B cell (primary cell): ENCODE results near the gene MYCL. TPM values are rescaled to one million over a fixed set of nuclear protein-coding genes. Genes with fewer than 3 reads are reported as not detected.

Experiments
- ATAC-seq: fragments of 200-7000 bp; cut with Tn5 transposase; one replicate; pipeline ENCODE4 v1.10.0; 2021; ENCODE audit warnings: low read depth, mild to moderate bottlenecking, moderate number of reproducible peaks, moderate library complexity
- CTCF ChIA-PET: fragments of 350-600 bp; sonication (Branson Sonifier 250); formaldehyde crosslinking; loops from one replicate; lab custom pipeline; 2021; ENCODE audit warnings: antibody characterized with exemption, inconsistent platforms; lab: Charles Lee
- POLR2A ChIA-PET: fragments of 350-600 bp; sonication (Branson Sonifier 250); formaldehyde crosslinking; loops from one replicate; lab custom pipeline; 2021; ENCODE audit warnings: antibody characterized with exemption; lab: Charles Lee
- DNase-seq: peaks from one replicate; pipeline ENCODE4 v3.0.0; 2013
- H2AFZ ChIP-seq: 2 replicates; pipeline ENCODE4 v1.6.1; 2012; ENCODE audit warnings: mild to moderate bottlenecking, low read depth, low read length; ENCODE audit not compliant: insufficient read depth, poor library complexity, severe bottlenecking
- H3K27ac ChIP-seq, 2 donors: 1 replicate in 1 of 2; 2 replicates in 1 of 2; pipeline ENCODE4 v1.5.1; 2012 to 2013; ENCODE audit warnings: low read length in 2 of 2, mild to moderate bottlenecking in 2 of 2, moderate library complexity in 1 of 2
- H3K27me3 ChIP-seq, 4 experiments: fragments of 200-600 bp in 1 of 4; sonication (generic) in 1 of 4; replicated peaks in 1 of 4; 1 replicate in 2 of 4; 2 replicates in 2 of 4; pipeline versions ENCODE4 v1.6.1 to v1.7.0; 2013 to 2016; ENCODE audit warnings: low read length in 3 of 4, mild to moderate bottlenecking in 2 of 4, mixed read lengths in 1 of 4, moderate library complexity in 1 of 4; ENCODE audit not compliant: insufficient read depth in 4 of 4, control insufficient read depth in 3 of 4; ENCODE audit errors: control extremely low read depth in 1 of 4
- H3K36me3 ChIP-seq, 2 experiments: replicated peaks in 1 of 2; 1 replicate in 1 of 2; 2 replicates in 1 of 2; pipeline versions ENCODE4 v1.6.1 to v1.7.1; 2013; ENCODE audit warnings: low read length in 1 of 2; ENCODE audit not compliant: insufficient read depth in 2 of 2, control insufficient read depth in 1 of 2; ENCODE audit errors: control extremely low read depth in 1 of 2, extremely low read depth in 1 of 2
- H3K4me1 ChIP-seq, 2 donors: fragments of 200-600 bp in 1 of 2; sonication (generic) in 1 of 2; 1 replicate in 1 of 2; 2 replicates in 1 of 2; pipeline versions ENCODE4 v1.5.1 to v1.6.1; 2013 to 2017; ENCODE audit warnings: low read length in 2 of 2; ENCODE audit not compliant: control insufficient read depth in 2 of 2, insufficient read depth in 2 of 2
- H3K4me2 ChIP-seq: replicated peaks from 2 replicates; pipeline ENCODE3; 2012; ENCODE audit warnings: mild to moderate bottlenecking, low read depth, low read length; ENCODE audit not compliant: poor library complexity, severe bottlenecking
- H3K4me3 ChIP-seq, 5 experiments: fragments of 200-600 bp in 1 of 5; sonication (generic) in 1 of 5; 1 replicate in 3 of 5; 2 replicates in 2 of 5; pipeline versions ENCODE4 v1.5.1 to v1.7.0; 2011 to 2016; ENCODE audit warnings: low read length in 4 of 5, mild to moderate bottlenecking in 4 of 5, low read depth in 2 of 5, control low read depth in 1 of 5, moderate library complexity in 1 of 5; ENCODE audit not compliant: insufficient read depth in 1 of 5; ENCODE audit errors: control extremely low read depth in 1 of 5, extremely low read depth in 1 of 5
- H3K79me2 ChIP-seq: fragments of 200-600 bp; sonication (generic); one replicate; pipeline ENCODE4 v1.6.0; 2016; ENCODE audit warnings: low read length; ENCODE audit not compliant: control insufficient read depth, insufficient read depth
- H3K9ac ChIP-seq: fragments of 200-600 bp; sonication (generic); 2 replicates; pipeline ENCODE4 v1.6.1; 2017; ENCODE audit warnings: mild to moderate bottlenecking, low read length, moderate library complexity
- H3K9me3 ChIP-seq, 3 donors: one replicate each; pipeline versions ENCODE4 v1.6.1 to v1.7.1; 2013; ENCODE audit warnings: low read length in 2 of 3; ENCODE audit not compliant: control insufficient read depth in 2 of 3, insufficient read depth in 1 of 3; ENCODE audit errors: control extremely low read depth in 1 of 3
- H4K20me1 ChIP-seq: 2 replicates; pipeline ENCODE4 v1.6.0; 2012; ENCODE audit warnings: mild to moderate bottlenecking, low read length; ENCODE audit not compliant: insufficient read depth, control insufficient read depth, poor library complexity, severe bottlenecking
- H3K27ac Mint-ChIP-seq: one replicate; pipeline ENCODE4 v1.8.0; 2021; ENCODE audit warnings: mixed read lengths
- H3K27me3 Mint-ChIP-seq: one replicate; pipeline ENCODE4 v1.8.0; 2021; ENCODE audit warnings: mixed read lengths
- H3K4me1 Mint-ChIP-seq: one replicate; pipeline ENCODE4 v1.8.0; 2021; ENCODE audit warnings: mixed read lengths
- H3K4me3 Mint-ChIP-seq: one replicate; pipeline ENCODE4 v1.8.0; 2021; ENCODE audit warnings: mixed read lengths
- H3K9me3 Mint-ChIP-seq: one replicate; pipeline ENCODE4 v1.8.0; 2022; ENCODE audit warnings: mixed read lengths; ENCODE audit not compliant: insufficient read depth
- CTCF ChIP-seq: fragments of 200-600 bp; IDR thresholded peaks from one replicate; pipeline ENCODE4 v1.8.0; 2022; ENCODE audit warnings: antibody characterized with exemption, mild to moderate bottlenecking
- EZH2 ChIP-seq: IDR thresholded peaks from 2 replicates; pipeline ENCODE4 v1.6.1; 2012; ENCODE audit warnings: borderline replicate concordance, low read depth, mild to moderate bottlenecking, moderate library complexity, low read length; ENCODE audit not compliant: insufficient read depth, poor library complexity, severe bottlenecking
- WGBS: methylation state at CpG from one replicate; pipeline ENCODE4 v1.1.5; 2013; ENCODE audit warnings: missing lambda C conversion rate; ENCODE audit not compliant: insufficient coverage; 5-methylcytosine and 5-hydroxymethylcytosine counted together
- intact Hi-C: fragments of 100-400 bp; cut with micrococcal nuclease; formaldehyde crosslinking; loops from one replicate; pipeline ENCODE4 v1.10.0; 2022
- polyA plus RNA-seq: library from polyadenylated mRNA; depleted of rRNA; stranded (reverse); fragments of >200 nt; gene quantifications from 2 replicates; pipeline ENCODE4 v1.2.3, GENCODE V29; 2012
- total RNA-seq, 2 donors: library from RNA; stranded (reverse); fragments of 120-200 nt in 1 of 2; gene quantifications; 1 replicate in 1 of 2; 2 replicates in 1 of 2; pipeline versions ENCODE4 v1.2.3 to v1.2.4, GENCODE V29; 2013 to 2022

The MYCL gene
- total and polyA plus RNA-seq, 2 donors (not counting 1 experiment from before 2014, with no cell fraction given), result 0.03 to 0.62 TPM

GRCh38 chr1:39895731-39896480 lies 5.8 kb downstream of the MYCL start:
- H3K9ac ChIP-seq, result no peak overlapping the region
- no peaks in the 10 kb centered on the region for H3K9me3 Mint-ChIP-seq
- peaks cover 5% of the 10 kb centered on the region for H3K4me1 Mint-ChIP-seq
- no peak overlapping the region for H3K4me2 ChIP-seq
- ChIA-PET CTCF (interaction anchor here (1.3 to 1.5 kb wide), 2 partner anchors 12 to 78 kb away, joined by 4 to 5 read pairs; no protein-coding TSS in a partner anchor), POLR2A (no interaction called here)
- no peak overlapping the region for H3K4me3 Mint-ChIP-seq
- H3K27me3 Mint-ChIP-seq, result peaks cover 55% of the 10 kb centered on the region
- H3K9me3 ChIP-seq, result no peaks in the 10 kb centered on the region
- H3K36me3 ChIP-seq, result no peaks in the 10 kb centered on the region
- TF ChIP-seq EZH2 (no peak), CTCF (no peak)
- 74% methylated on average over 4 of the region's 5 CpGs for WGBS
- intact Hi-C loops, result no loop called here
- no peak for ATAC-seq
- no peak overlapping the region for H3K27ac Mint-ChIP-seq
- H3K27me3 ChIP-seq, result peaks cover 0 to 45% (median 19%) of the 10 kb centered on the region in 4 experiments
- peaks cover 3 to 4% of the 10 kb centered on the region in 2 donors for H3K4me1 ChIP-seq
- H4K20me1 ChIP-seq, result no peaks in the 10 kb centered on the region
- no peak for DNase-seq
- no peak overlapping the region for H3K27ac ChIP-seq
- no peak overlapping the region for H2AFZ ChIP-seq
- no peaks in the 10 kb centered on the region for H3K79me2 ChIP-seq
- no peak overlapping the region for H3K4me3 ChIP-seq

- CTCF ChIA-PET, result interaction anchor here (1.5 kb wide), 1 partner anchor 13 kb away, joined by 4 read pairs; no protein-coding TSS in a partner anchor
- H3K27me3 Mint-ChIP-seq, result peaks cover 55% of the 10 kb centered on the region
- H3K27ac Mint-ChIP-seq, result no peak overlapping the region
These were observed 6.7 kb downstream of the MYCL start for GRCh38 chr1:39894884-39895495.

More at GRCh38 chr1:39894884-39895495, 6.7 kb downstream of the MYCL start:
- 100% methylated on average over 1 of the region's 3 CpGs for WGBS
- Histone ChIP-seq H3K9ac (no peak overlapping the region), H2AFZ (no peak overlapping the region), H3K79me2 (no peaks in the 10 kb centered on the region), H3K27ac (no peak overlapping the region), H4K20me1 (no peaks in the 10 kb centered on the region), H3K9me3 (no peaks in the 10 kb centered on the region), H3K36me3 (no peaks in the 10 kb centered on the region), H3K4me2 (no peak overlapping the region), H3K4me1 (no peaks in the 10 kb centered on the region), H3K27me3 (peaks cover 0 to 36% (median 13%) of the 10 kb centered on the region in 4 experiments), H3K4me3 (no peak overlapping the region)
- ATAC-seq (no peak), DNase-seq (no peak)
- Mint-ChIP-seq H3K4me1 (peaks cover 2% of the 10 kb centered on the region), H3K9me3 (no peaks in the 10 kb centered on the region), H3K4me3 (no peak overlapping the region)
- TF ChIP-seq CTCF (no peak), EZH2 (no peak)
- intact Hi-C loops, result no loop called here
- POLR2A ChIA-PET, result no interaction called here
